GM10248 (cell line): ENCODE measurements around the gene ANO2.

Experiments used
- CTCF ChIA-PET: fragments of 300-600 bp; sonication (Branson Sonifier 250); formaldehyde crosslinking; extraction: SDS; loops from one replicate; lab custom pipeline; 2021; ENCODE audit warnings: antibody characterized with exemption; lab: Yijun Ruan, JAX
- POLR2A ChIA-PET: fragments of 350-650 bp; sonication (Branson Sonifier 250); formaldehyde crosslinking; extraction: SDS; loops from one replicate; lab custom pipeline; 2020; ENCODE audit warnings: antibody characterized with exemption; lab: Yijun Ruan, JAX
- DNase-seq: peaks from one replicate; pipeline ENCODE4 v3.0.0; 2012; ENCODE audit errors: extremely low spot score
- CTCF ChIP-seq: IDR thresholded peaks from 2 replicates; pipeline ENCODE4 v1.5.1; 2012; ENCODE audit warnings: mild to moderate bottlenecking, low read depth; ENCODE audit errors: extremely low read depth, missing control alignments, control extremely low read depth

ANO2 gene

GRCh38 chr12:5873281-5873919, 71.7 kb downstream of the ANO2 start:
- ChIA-PET POLR2A (no interaction called here), CTCF (interaction anchor here (1.3 kb wide), 1 partner anchor 13 kb away, joined by 3 read pairs; no protein-coding TSS in a partner anchor)
- TF ChIP-seq CTCF, result no peak
- DNase-seq, result no peak

GRCh38 chr12:5872745-5873144, 72.3 kb downstream of the ANO2 start:
- no peak for DNase-seq
- CTCF ChIA-PET, result no interaction called here
- no peak for TF ChIP-seq CTCF
- POLR2A ChIA-PET, result no interaction called here

- no peak for DNase-seq
- ChIA-PET CTCF (no interaction called here), POLR2A (no interaction called here)
- no peak for TF ChIP-seq CTCF
Observed at GRCh38 chr12:5871741-5872140, 73.3 kb downstream of the ANO2 start.

- no peak for TF ChIP-seq CTCF
- CTCF ChIA-PET, result no interaction called here
- no peak for DNase-seq
- POLR2A ChIA-PET, result no interaction called here
Observed at GRCh38 chr12:5870183-5870582, 74.9 kb downstream of the ANO2 start.

- no peak for DNase-seq
- ChIA-PET CTCF (no interaction called here), POLR2A (no interaction called here)
- no peak for TF ChIP-seq CTCF
Observed at GRCh38 chr12:5868625-5869295, 76.3 kb downstream of the ANO2 start.

GRCh38 chr12:5865397-5865796, 79.7 kb downstream of the ANO2 start:
- CTCF ChIA-PET, result no interaction called here

More at GRCh38 chr12:5865397-5865796, 79.7 kb downstream of the ANO2 start:
- TF ChIP-seq CTCF, result no peak
- DNase-seq, result no peak
- POLR2A ChIA-PET, result no interaction called here
